ENCODE data around the gene PDSS2. TPM values are rescaled to one million over a fixed set of nuclear protein-coding genes. Genes with fewer than 3 reads are reported as not detected.
"Not testable (repeated sequence)": the region's sequence is repeated elsewhere in the genome, so short reads cannot be mapped to it uniquely, and the experiment has no call there.

PDSS2 gene
- polyA plus RNA-seq, 1 donor (not counting 4 experiments of a cell fraction or from before 2014, with no cell fraction given), result 12.5 TPM

- H3K27ac ChIP-seq (ENCODE audit: control insufficient read depth, insufficient read depth, low read length), result no peak overlapping the region
- H3K9me3 ChIP-seq (ENCODE audit: control insufficient read depth, low read depth, low read length), result no peaks in the 10 kb centered on the region
- no peak for FAIRE-seq
- DNase-seq (ENCODE audit: low read depth, low spot score), result no peak
- dilution Hi-C loops (cut with MboI; ENCODE audit: extremely low pct_ligation_motif_present, low sequenced_read_pairs), result no loop called here
- H3K36me3 ChIP-seq (ENCODE audit: control insufficient read depth in 2 of 2, extremely low read depth in 1 of 2, insufficient read depth in 2 of 2, low read length in 2 of 2), result no peaks in the 10 kb centered on the region
- TF ChIP-seq EZH2 (IDR thresholded peaks at IDR 0.05; ENCODE audit: low read length) (no peak), CTCF (optimal IDR thresholded peaks at IDR 0.05 in 1 of 3, IDR thresholded peaks at IDR 0.05 in 1 of 3, conservative IDR thresholded peaks at IDR 0.05 in 1 of 3; ENCODE audit: extremely low read depth in 1 of 3, insufficient read depth in 2 of 3, low read length in 3 of 3) (no peak)
- H3K9ac ChIP-seq (ENCODE audit: control insufficient read depth, extremely low read depth, insufficient read depth, low read length), result no peak overlapping the region
- no peaks in the 10 kb centered on the region for H3K79me2 ChIP-seq (ENCODE audit: control insufficient read depth, insufficient read depth, low read length)
- no peaks in the 10 kb centered on the region for H3K9me1 ChIP-seq (ENCODE audit: control insufficient read depth, extremely low read depth, insufficient read depth, low read length)
- no peaks in the 10 kb centered on the region for H3K4me1 ChIP-seq (ENCODE audit: control insufficient read depth, extremely low read depth, insufficient read depth, low read length)
- H3K4me3 ChIP-seq (ENCODE audit: control insufficient read depth in 2 of 3, extremely low read depth in 1 of 3, insufficient read depth in 2 of 3, low read depth in 1 of 3, low read length in 3 of 3), result no peak overlapping the region
- no peak overlapping the region for H2AFZ ChIP-seq (ENCODE audit: control insufficient read depth, low read length)
- H3K4me2 ChIP-seq (ENCODE audit: control insufficient read depth, extremely low read depth, insufficient read depth, low read depth, low read length), result no peak overlapping the region
- no peaks in the 10 kb centered on the region for H4K20me1 ChIP-seq (ENCODE audit: control insufficient read depth, extremely low read depth, insufficient read depth, low read length)
- no peaks in the 10 kb centered on the region for H3K27me3 ChIP-seq (ENCODE audit: control insufficient read depth, extremely low read depth, insufficient read depth, low read length)
Observed at GRCh38 chr6:107144014-107144413, 315.4 kb downstream of the PDSS2 start.

GRCh38 chr6:107140581-107140980 lies 318.8 kb downstream of the PDSS2 start:
- Histone ChIP-seq H2AFZ (ENCODE audit: control insufficient read depth, low read length) (no peak overlapping the region), H3K9me1 (ENCODE audit: control insufficient read depth, extremely low read depth, insufficient read depth, low read length) (no peaks in the 10 kb centered on the region), H3K9ac (ENCODE audit: control insufficient read depth, extremely low read depth, insufficient read depth, low read length) (no peak overlapping the region), H4K20me1 (ENCODE audit: control insufficient read depth, extremely low read depth, insufficient read depth, low read length) (no peaks in the 10 kb centered on the region), H3K27ac (ENCODE audit: control insufficient read depth, insufficient read depth, low read length) (no peak overlapping the region), H3K27me3 (ENCODE audit: control insufficient read depth, extremely low read depth, insufficient read depth, low read length) (no peaks in the 10 kb centered on the region), H3K79me2 (ENCODE audit: control insufficient read depth, insufficient read depth, low read length) (no peaks in the 10 kb centered on the region), H3K9me3 (ENCODE audit: control insufficient read depth, low read depth, low read length) (no peaks in the 10 kb centered on the region), H3K4me1 (ENCODE audit: control insufficient read depth, extremely low read depth, insufficient read depth, low read length) (no peaks in the 10 kb centered on the region), H3K36me3 (ENCODE audit: control insufficient read depth in 2 of 2, extremely low read depth in 1 of 2, insufficient read depth in 2 of 2, low read length in 2 of 2) (no peaks in the 10 kb centered on the region), H3K4me3 (ENCODE audit: control insufficient read depth in 2 of 3, extremely low read depth in 1 of 3, insufficient read depth in 2 of 3, low read depth in 1 of 3, low read length in 3 of 3) (no peak overlapping the region), H3K4me2 (ENCODE audit: control insufficient read depth, extremely low read depth, insufficient read depth, low read depth, low read length) (no peak overlapping the region)
- TF ChIP-seq CTCF (optimal IDR thresholded peaks at IDR 0.05 in 1 of 3, IDR thresholded peaks at IDR 0.05 in 1 of 3, conservative IDR thresholded peaks at IDR 0.05 in 1 of 3; ENCODE audit: extremely low read depth in 1 of 3, insufficient read depth in 2 of 3, low read length in 3 of 3) (no peak), EZH2 (IDR thresholded peaks at IDR 0.05; ENCODE audit: low read length) (no peak)
- no peak for DNase-seq (ENCODE audit: low read depth, low spot score)
- dilution Hi-C loops (cut with MboI; ENCODE audit: extremely low pct_ligation_motif_present, low sequenced_read_pairs), result no loop called here
- no peak for FAIRE-seq

GRCh38 chr6:107136324-107136723 lies 323.0 kb downstream of the PDSS2 start:
- H3K4me1 ChIP-seq (ENCODE audit: control insufficient read depth, extremely low read depth, insufficient read depth, low read length); dilution Hi-C loops (cut with MboI; ENCODE audit: extremely low pct_ligation_motif_present, low sequenced_read_pairs): not testable (repeated sequence)

GRCh38 chr6:107135048-107135680 lies 324.2 kb downstream of the PDSS2 start:
- H3K9ac ChIP-seq (ENCODE audit: control insufficient read depth, extremely low read depth, insufficient read depth, low read length); DNase-seq (ENCODE audit: low read depth, low spot score); FAIRE-seq; H3K36me3 ChIP-seq (ENCODE audit: control insufficient read depth in 2 of 2, extremely low read depth in 1 of 2, insufficient read depth in 2 of 2, low read length in 2 of 2); H3K27me3 ChIP-seq (ENCODE audit: control insufficient read depth, extremely low read depth, insufficient read depth, low read length); H3K4me2 ChIP-seq (ENCODE audit: control insufficient read depth, extremely low read depth, insufficient read depth, low read depth, low read length); H3K9me3 ChIP-seq (ENCODE audit: control insufficient read depth, low read depth, low read length); H3K9me1 ChIP-seq (ENCODE audit: control insufficient read depth, extremely low read depth, insufficient read depth, low read length); H4K20me1 ChIP-seq (ENCODE audit: control insufficient read depth, extremely low read depth, insufficient read depth, low read length); H3K79me2 ChIP-seq (ENCODE audit: control insufficient read depth, insufficient read depth, low read length); H3K4me1 ChIP-seq (ENCODE audit: control insufficient read depth, extremely low read depth, insufficient read depth, low read length); H3K27ac ChIP-seq (ENCODE audit: control insufficient read depth, insufficient read depth, low read length); H2AFZ ChIP-seq (ENCODE audit: control insufficient read depth, low read length); H3K4me3 ChIP-seq (ENCODE audit: control insufficient read depth in 2 of 3, extremely low read depth in 1 of 3, insufficient read depth in 2 of 3, low read depth in 1 of 3, low read length in 3 of 3); dilution Hi-C loops (cut with MboI; ENCODE audit: extremely low pct_ligation_motif_present, low sequenced_read_pairs): not testable (repeated sequence)

More at GRCh38 chr6:107136324-107136723, 323.0 kb downstream of the PDSS2 start:
- H3K4me2 ChIP-seq (ENCODE audit: control insufficient read depth, extremely low read depth, insufficient read depth, low read depth, low read length); H3K27ac ChIP-seq (ENCODE audit: control insufficient read depth, insufficient read depth, low read length); H3K79me2 ChIP-seq (ENCODE audit: control insufficient read depth, insufficient read depth, low read length); H3K27me3 ChIP-seq (ENCODE audit: control insufficient read depth, extremely low read depth, insufficient read depth, low read length); H3K9ac ChIP-seq (ENCODE audit: control insufficient read depth, extremely low read depth, insufficient read depth, low read length); H3K9me3 ChIP-seq (ENCODE audit: control insufficient read depth, low read depth, low read length); H4K20me1 ChIP-seq (ENCODE audit: control insufficient read depth, extremely low read depth, insufficient read depth, low read length); FAIRE-seq; H3K4me3 ChIP-seq (ENCODE audit: control insufficient read depth in 2 of 3, extremely low read depth in 1 of 3, insufficient read depth in 2 of 3, low read depth in 1 of 3, low read length in 3 of 3); H3K36me3 ChIP-seq (ENCODE audit: control insufficient read depth in 2 of 2, extremely low read depth in 1 of 2, insufficient read depth in 2 of 2, low read length in 2 of 2); DNase-seq (ENCODE audit: low read depth, low spot score); H2AFZ ChIP-seq (ENCODE audit: control insufficient read depth, low read length); H3K9me1 ChIP-seq (ENCODE audit: control insufficient read depth, extremely low read depth, insufficient read depth, low read length): not testable (repeated sequence)

Measured in keratinocyte (primary cell).